ENCODE results near the gene CAPN2.

CAPN2 gene

GRCh38 chr1:223758734-223759133, 46.4 kb downstream of the CAPN2 start:
- no peak for DNase-seq
- Histone ChIP-seq H3K36me3 (peaks cover 2% of the 10 kb centered on the region), H3K27me3 (no peaks in the 10 kb centered on the region), H3K4me3 (ENCODE audit: low read depth, low read length) (no peak overlapping the region), H3K4me1 (no peaks in the 10 kb centered on the region), H3K9me3 (no peaks in the 10 kb centered on the region)
- TF ChIP-seq CTCF (IDR thresholded peaks at IDR 0.05; ENCODE audit: low read depth, low read length): no peak

DNA sequence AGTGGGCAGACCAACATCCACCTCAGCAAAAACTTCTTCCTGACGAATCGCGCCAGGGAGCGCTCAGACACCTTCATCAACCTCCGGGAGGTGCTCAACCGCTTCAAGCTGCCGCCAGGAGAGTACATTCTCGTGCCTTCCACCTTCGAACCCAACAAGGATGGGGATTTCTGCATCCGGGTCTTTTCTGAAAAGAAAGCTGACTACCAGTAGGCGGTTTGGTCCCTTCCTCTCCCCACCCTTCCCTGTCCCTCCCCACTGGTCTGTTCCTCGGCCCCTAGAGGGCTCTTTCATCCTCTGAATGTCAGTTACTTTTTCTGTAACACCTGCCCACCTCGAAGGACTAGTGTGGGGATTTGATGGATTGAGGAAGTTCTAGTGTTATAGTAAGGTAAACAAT, 46.9 kb downstream of the CAPN2 start:
- no peak for DNase-seq
- peak; percentile 20; the same call in 1 of the 2 replicates for TF ChIP-seq CTCF (IDR thresholded peaks at IDR 0.05; ENCODE audit: low read depth, low read length)
- H3K4me3 ChIP-seq (ENCODE audit: low read depth, low read length): no peak overlapping the region
- H3K9me3 ChIP-seq: no peaks in the 10 kb centered on the region
- peaks cover 2% of the 10 kb centered on the region; the same call in 1 of the 2 replicates for H3K36me3 ChIP-seq
- no peaks in the 10 kb centered on the region for H3K27me3 ChIP-seq
- H3K4me1 ChIP-seq: no peaks in the 10 kb centered on the region

DNA sequence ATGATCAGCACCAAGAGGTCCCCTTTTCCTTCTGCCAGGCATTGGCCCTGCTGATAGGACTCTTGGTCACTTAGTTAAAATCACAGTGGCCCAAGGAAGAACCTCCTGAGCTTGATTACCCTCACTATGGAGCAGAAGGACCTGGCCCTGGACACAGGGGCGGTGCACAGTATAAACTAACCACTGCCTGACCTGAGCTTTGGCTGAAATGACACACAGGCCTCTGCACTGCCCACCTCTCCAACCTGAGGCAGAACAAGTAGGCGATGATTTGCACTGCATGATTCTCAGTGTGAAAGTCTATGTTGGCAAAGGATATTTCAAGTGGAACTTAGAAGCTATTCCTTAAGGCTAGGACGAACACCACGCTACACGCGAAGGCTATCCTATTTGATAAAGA, 48.5 kb downstream of the CAPN2 start:
- no peak for TF ChIP-seq CTCF (IDR thresholded peaks at IDR 0.05; ENCODE audit: low read depth, low read length)
- Histone ChIP-seq H3K4me3 (ENCODE audit: low read depth, low read length) (no peak overlapping the region), H3K4me1 (no peaks in the 10 kb centered on the region), H3K36me3 (peaks cover 7% of the 10 kb centered on the region), H3K27me3 (no peaks in the 10 kb centered on the region), H3K9me3 (no peaks in the 10 kb centered on the region)
- no peak for DNase-seq

DNA sequence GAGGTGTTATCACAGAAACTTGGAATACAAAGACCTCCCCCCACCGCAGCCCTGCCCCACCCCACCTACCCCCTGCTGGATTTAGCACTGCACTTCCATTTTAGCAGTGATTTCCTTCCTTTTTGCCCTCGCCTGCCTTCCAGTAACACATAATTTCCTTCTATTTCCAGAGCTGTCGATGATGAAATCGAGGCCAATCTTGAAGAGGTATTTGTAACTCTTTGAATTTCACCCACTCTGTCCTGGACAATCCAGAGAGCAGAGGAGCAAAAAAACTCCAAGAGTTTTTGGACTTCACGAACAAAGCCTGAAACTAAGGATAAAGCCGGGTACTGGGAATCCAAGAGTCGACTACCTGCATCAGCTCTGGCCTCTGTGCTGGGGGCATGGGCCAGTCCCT, 49.1 kb downstream of the CAPN2 start:
- H3K4me3 ChIP-seq (ENCODE audit: low read depth, low read length): no peak overlapping the region
- no peaks in the 10 kb centered on the region for H3K4me1 ChIP-seq
- no peaks in the 10 kb centered on the region for H3K27me3 ChIP-seq
- DNase-seq: no peak
- H3K9me3 ChIP-seq: no peaks in the 10 kb centered on the region
- peaks cover 7% of the 10 kb centered on the region for H3K36me3 ChIP-seq
- no peak for TF ChIP-seq CTCF (IDR thresholded peaks at IDR 0.05; ENCODE audit: low read depth, low read length)

DNA sequence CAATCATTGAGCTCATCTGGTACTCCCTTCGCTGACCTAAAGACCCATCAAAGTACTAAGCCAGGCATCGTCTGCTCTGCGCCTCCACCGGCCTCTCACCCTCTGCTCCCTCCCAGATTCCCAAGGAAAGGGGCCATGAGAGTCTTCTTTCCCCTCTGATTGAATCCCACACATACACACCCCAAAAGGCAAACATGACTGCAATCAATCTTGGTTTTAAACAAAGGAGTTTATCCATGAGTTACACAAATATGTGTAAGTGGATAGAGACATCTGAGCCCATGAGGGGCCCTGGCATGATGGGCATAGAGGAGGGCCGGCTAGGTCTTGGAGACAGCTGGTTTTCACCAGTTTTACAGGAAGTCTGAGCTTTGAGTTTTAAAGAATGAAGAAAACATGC, 50.9 kb downstream of the CAPN2 start:
- no peak for DNase-seq
- TF ChIP-seq CTCF (IDR thresholded peaks at IDR 0.05; ENCODE audit: low read depth, low read length): no peak
- H3K4me3 ChIP-seq (ENCODE audit: low read depth, low read length): no peak overlapping the region
- H3K36me3 ChIP-seq: peaks cover 7% of the 10 kb centered on the region
- H3K4me1 ChIP-seq: no peaks in the 10 kb centered on the region
- H3K27me3 ChIP-seq: no peaks in the 10 kb centered on the region
- H3K9me3 ChIP-seq: no peaks in the 10 kb centered on the region

DNA sequence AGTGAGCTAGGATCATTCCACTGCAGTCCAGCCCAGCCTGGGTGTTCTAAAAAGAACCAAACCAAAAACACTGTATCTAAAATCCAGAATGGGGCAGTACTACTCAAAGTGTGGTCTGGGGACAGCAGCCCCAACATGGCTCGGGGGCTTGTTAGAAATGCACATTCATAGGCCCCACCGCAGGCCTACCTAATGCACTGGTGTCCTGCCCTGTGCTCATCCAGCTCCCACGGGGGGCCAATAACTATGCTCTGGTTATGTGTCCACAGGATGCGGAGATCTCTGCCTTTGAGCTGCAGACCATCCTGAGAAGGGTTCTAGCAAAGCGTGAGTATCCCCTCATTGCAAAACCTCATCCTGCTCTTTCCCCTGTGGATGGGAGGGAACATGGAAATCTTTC, 51.5 kb downstream of the CAPN2 start:
- H3K36me3 ChIP-seq: peaks cover 7% of the 10 kb centered on the region
- no peaks in the 10 kb centered on the region for H3K9me3 ChIP-seq
- no peak for DNase-seq
- H3K4me1 ChIP-seq: no peaks in the 10 kb centered on the region
- H3K27me3 ChIP-seq: no peaks in the 10 kb centered on the region
- H3K4me3 ChIP-seq (ENCODE audit: low read depth, low read length): no peak overlapping the region
- TF ChIP-seq CTCF (IDR thresholded peaks at IDR 0.05; ENCODE audit: low read depth, low read length): no peak
